ENCODE results near the gene DLG1. TPM values are rescaled to one million over a fixed set of nuclear protein-coding genes. Genes with fewer than 3 reads are reported as not detected.

The DLG1 gene
- total and polyA plus RNA-seq, 9 of the 15 experiments (the other 6 are each of a cell fraction or from before 2014, with no cell fraction given), result 9.4 to 63.5 (median 43.6) TPM

- no peak for DNase-seq (ENCODE audit: extremely low read depth in 1 of 4, low spot score in 3 of 4)
- intact Hi-C loops (cut with micrococcal nuclease), result no loop called here
- no peaks in the 10 kb centered on the region for H3K9me1 ChIP-seq (ENCODE audit: control insufficient read depth, insufficient read depth, low read length)
- H3K79me2 ChIP-seq (ENCODE audit: control insufficient read depth, insufficient read depth, low read length), result no peaks in the 10 kb centered on the region
- H3K4me1 ChIP-seq (replicated peaks in 1 of 2; ENCODE audit: control insufficient read depth in 2 of 2, insufficient read depth in 2 of 2, low read length in 2 of 2), result no peaks in the 10 kb centered on the region
- FAIRE-seq, result no peak
- WGBS (ENCODE audit: insufficient coverage, low coverage, missing lambda C conversion rate), result 99% methylated on average over 5 of the region's 5 CpGs
- ChIA-PET CTCF (ENCODE audit: low intra/inter-chr PET ratio) (no interaction called here), POLR2A (interaction anchor here (0.8 to 1.0 kb wide), 2 partner anchors 11 to 16 kb away, joined by 3 read pairs; no protein-coding TSS in a partner anchor)
- no peaks in the 10 kb centered on the region for H4K20me1 ChIP-seq (replicated peaks; ENCODE audit: control insufficient read depth, insufficient read depth, low read length)
- no peak overlapping the region for H3K9ac ChIP-seq (ENCODE audit: insufficient read depth in 1 of 2, low read depth in 2 of 2, low read length in 2 of 2)
- H3K4me3 ChIP-seq, result no peak overlapping the region
- H2AFZ ChIP-seq (ENCODE audit: low read depth, low read length), result no peak overlapping the region
- TF ChIP-seq RNF219 (CRISPR knock-in tag; IDR thresholded peaks at IDR 0.05) (no peak), CGGBP1 (CRISPR knock-in tag; IDR thresholded peaks at IDR 0.05) (no peak), CBX8 (IDR thresholded peaks at IDR 0.05; ENCODE audit: borderline replicate concordance, extremely low read depth, low read depth, low read length, poor library complexity, severe bottlenecking) (no peak), POLR3G (IDR thresholded peaks at IDR 0.05; ENCODE audit: extremely low read depth, insufficient read length, insufficient replicate concordance) (no peak), ZBTB1 (CRISPR knock-in tag; IDR thresholded peaks at IDR 0.05; ENCODE audit: borderline replicate concordance, low read depth) (no peak), ZKSCAN8 (CRISPR knock-in tag; IDR thresholded peaks at IDR 0.05) (no peak), FOSL1 (tag; conservative IDR thresholded peaks at IDR 0.05) (no peak)
- TF ChIP-seq, protein P1, sequence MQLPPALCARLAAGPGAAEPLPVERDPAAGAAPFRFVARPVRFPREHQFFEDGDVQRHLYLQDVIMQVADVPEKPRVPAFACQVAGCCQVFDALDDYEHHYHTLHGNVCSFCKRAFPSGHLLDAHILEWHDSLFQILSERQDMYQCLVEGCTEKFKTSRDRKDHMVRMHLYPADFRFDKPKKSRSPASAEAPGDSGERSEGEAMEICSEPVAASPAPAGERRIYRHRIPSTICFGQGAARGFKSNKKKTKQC (CRISPR knock-in tag; IDR thresholded peaks at IDR 0.05), result no peak
- BruUV-seq (replicated peaks), result no TSS peak
- 0 out of 2 replicates have a peak, but pooled peaks cover 2% of the 10 kb centered on the region for H3K9me3 ChIP-seq (replicated peaks; ENCODE audit: control insufficient read depth, insufficient read depth, low read depth, low read length)
- H3K4me2 ChIP-seq (ENCODE audit: insufficient read depth, low read length), result no peak overlapping the region
- in situ Hi-C loops (cut with MboI), result no loop called here
- no peak overlapping the region for H3K27ac ChIP-seq (ENCODE audit: extremely low read depth, low read depth, low read length)
- peaks cover 70% of the 10 kb centered on the region for H3K36me3 ChIP-seq (ENCODE audit: control insufficient read depth, insufficient read depth, low read length)
- H3K27me3 ChIP-seq (ENCODE audit: control insufficient read depth in 2 of 2, insufficient read depth in 2 of 2, low read length in 2 of 2), result no peaks in the 10 kb centered on the region
- no peak for ATAC-seq
Measured at GRCh38 chr3:197135212-197135611, 163.2 kb downstream of the DLG1 start.
